Measurements from ENCODE around the gene CPA3.

Gene CPA3

GRCh38 chr3:148865049-148865448, at the start of gene CPA3:
Gene CPA3, plus strand, starts transcription at chr3:148865296. Its CDS starts 12 bp downstream, at chr3:148865308.
- no peak for DNase-seq (ENCODE audit: low read depth)

- no peak for DNase-seq (ENCODE audit: low read depth)
These were observed 49.6 kb upstream of the CPA3 start for GRCh38 chr3:148815316-148816110.

- no peak for DNase-seq (ENCODE audit: low read depth)
These were observed 48.7 kb upstream of the CPA3 start for GRCh38 chr3:148816427-148816826.

- no peak for DNase-seq (ENCODE audit: low read depth)
These were observed 48.0 kb upstream of the CPA3 start for GRCh38 chr3:148816981-148817525.

- DNase-seq (ENCODE audit: low read depth): no peak
These were observed 44.5 kb upstream of the CPA3 start for GRCh38 chr3:148820361-148821245.

GRCh38 chr3:148823026-148823425, 42.1 kb upstream of the CPA3 start:
- DNase-seq (ENCODE audit: low read depth): no peak

GRCh38 chr3:148825476-148825875, 39.6 kb upstream of the CPA3 start:
- DNase-seq (ENCODE audit: low read depth): no peak

GRCh38 chr3:148827585-148827984, 37.5 kb upstream of the CPA3 start, which contains the start of gene CPB1:
Gene CPB1, plus strand, starts transcription at chr3:148827811. Its CDS starts 13 bp downstream, at chr3:148827824.
- no peak for DNase-seq (ENCODE audit: low read depth)

- DNase-seq (ENCODE audit: low read depth): no peak
These were observed 36.9 kb upstream of the CPA3 start for GRCh38 chr3:148828136-148828690.

- no peak for DNase-seq (ENCODE audit: low read depth)
These were observed 35.2 kb upstream of the CPA3 start for GRCh38 chr3:148829926-148830325.

GRCh38 chr3:148833223-148833622, 31.9 kb upstream of the CPA3 start:
- DNase-seq (ENCODE audit: low read depth): no peak

- no peak for DNase-seq (ENCODE audit: low read depth)
These were observed 25.3 kb upstream of the CPA3 start for GRCh38 chr3:148839805-148840204.

- DNase-seq (ENCODE audit: low read depth): no peak
These were observed 24.6 kb upstream of the CPA3 start for GRCh38 chr3:148840451-148840850.

GRCh38 chr3:148845756-148846395, 19.2 kb upstream of the CPA3 start:
- no peak for DNase-seq (ENCODE audit: low read depth)

- no peak for DNase-seq (ENCODE audit: low read depth)
These were observed 17.7 kb upstream of the CPA3 start for GRCh38 chr3:148847351-148847750.

GRCh38 chr3:148848410-148848809, 16.7 kb upstream of the CPA3 start:
- DNase-seq (ENCODE audit: low read depth): no peak

- no peak for DNase-seq (ENCODE audit: low read depth)
These were observed 12.7 kb upstream of the CPA3 start for GRCh38 chr3:148852271-148852992.

- DNase-seq (ENCODE audit: low read depth): no peak
These were observed 12.0 kb upstream of the CPA3 start for GRCh38 chr3:148853076-148853475.

- no peak for DNase-seq (ENCODE audit: low read depth)
These were observed 11.0 kb upstream of the CPA3 start for GRCh38 chr3:148854061-148854460.

GRCh38 chr3:148856384-148856783, 8.7 kb upstream of the CPA3 start:
- no peak for DNase-seq (ENCODE audit: low read depth)

- DNase-seq (ENCODE audit: low read depth): no peak
These were observed 7.8 kb upstream of the CPA3 start for GRCh38 chr3:148857316-148857715.

All from stimulated activated CD8-positive, alpha-beta memory T cell treated with anti-CD3 and anti-CD28 coated beads, Interleukin-12 subunit alpha, Interleukin-12 subunit beta, amount 100 ng/mL, for 4 hours (primary cell).